Activated T-cell treated with anti-CD3 and anti-CD28 coated beads for 4 hours (primary cell): Measurements from ENCODE around the gene LHFPL6.
A peak's percentile ranks its signal among the peaks of the same experiment; 100 is the strongest.

Experiments
- DNase-seq: peaks from one replicate; pipeline ENCODE4 v3.0.0-alpha.2; 2020

LHFPL6 gene

DNA sequence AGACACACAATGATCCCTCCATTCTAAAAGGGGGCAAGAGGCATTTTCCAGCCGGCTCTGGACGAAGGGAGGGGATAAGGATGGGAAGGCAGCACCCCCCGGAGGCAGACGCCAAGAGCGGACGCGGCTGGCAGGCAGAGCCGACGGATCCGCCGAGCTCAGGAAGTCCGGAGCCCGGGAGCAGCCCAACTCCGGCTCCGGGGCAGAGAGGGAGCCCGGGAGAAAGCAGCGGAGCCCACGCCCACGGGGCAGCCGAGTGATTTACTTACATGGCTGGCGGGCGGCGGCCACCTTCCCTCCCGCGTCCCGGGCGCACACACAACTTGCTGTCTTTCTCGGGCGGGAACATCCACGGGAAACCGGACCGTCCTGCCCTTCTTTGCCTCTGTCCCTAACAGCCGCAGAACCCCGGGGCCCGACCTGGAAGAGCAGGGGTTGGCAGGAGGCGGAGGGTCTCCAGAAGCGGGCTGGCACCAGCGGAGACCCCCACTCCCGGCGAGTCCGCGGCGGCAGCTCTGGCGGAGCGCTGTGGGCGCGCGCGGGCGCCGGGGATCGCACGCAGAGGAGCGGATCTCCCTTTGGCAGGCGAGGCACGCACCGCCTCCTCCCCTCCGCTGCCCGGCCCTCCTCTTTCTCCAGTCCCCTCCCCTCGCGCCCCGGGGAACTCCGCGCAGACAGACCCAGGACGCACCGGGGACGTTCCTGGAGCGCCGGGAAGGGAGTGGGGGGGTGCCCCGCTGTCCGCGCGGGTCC, at the start of gene LHFPL6:
TSS of gene LHFPL6 (minus strand) at position 580 of the 753 bp plus-strand sequence.
- peak; percentile 24 for DNase-seq

DNA sequence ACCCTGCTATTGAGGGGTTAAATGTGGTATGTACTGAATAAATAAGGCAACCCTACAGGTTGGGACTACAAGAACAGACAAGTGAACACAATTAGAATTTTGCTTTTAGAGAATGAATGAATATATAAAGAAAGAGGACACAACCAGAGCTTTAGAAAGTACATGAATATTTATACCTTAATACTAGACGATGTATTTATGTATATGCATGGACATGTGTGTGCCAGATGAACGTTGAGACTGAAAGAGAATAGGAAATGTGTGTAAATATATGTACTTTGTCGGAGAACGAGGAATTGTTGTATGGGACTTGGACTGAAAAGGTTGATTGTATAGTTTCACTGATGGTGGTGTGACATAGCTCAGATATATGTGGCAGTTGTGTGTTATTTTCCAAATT, 43.1 kb upstream of the LHFPL6 start:
- no peak for DNase-seq

DNA sequence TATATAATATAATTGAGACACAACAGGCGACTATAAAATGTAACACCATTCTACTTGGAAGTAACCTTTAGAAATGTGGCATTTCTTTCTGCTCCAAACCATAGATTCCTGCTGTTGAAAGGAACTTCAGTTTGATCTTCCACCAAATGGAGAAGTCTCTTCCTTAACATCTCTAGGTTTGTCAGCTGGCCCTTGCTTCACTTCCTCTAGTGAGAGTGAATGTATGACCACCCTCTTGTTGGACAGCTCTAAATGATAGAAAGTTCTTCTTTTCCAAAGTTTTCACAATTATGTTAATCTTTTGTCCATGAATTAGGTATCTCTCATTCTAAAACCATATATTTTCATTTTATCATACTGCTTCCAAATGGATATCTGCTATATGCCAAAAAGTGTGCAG, 38.7 kb upstream of the LHFPL6 start:
- no peak for DNase-seq

DNA sequence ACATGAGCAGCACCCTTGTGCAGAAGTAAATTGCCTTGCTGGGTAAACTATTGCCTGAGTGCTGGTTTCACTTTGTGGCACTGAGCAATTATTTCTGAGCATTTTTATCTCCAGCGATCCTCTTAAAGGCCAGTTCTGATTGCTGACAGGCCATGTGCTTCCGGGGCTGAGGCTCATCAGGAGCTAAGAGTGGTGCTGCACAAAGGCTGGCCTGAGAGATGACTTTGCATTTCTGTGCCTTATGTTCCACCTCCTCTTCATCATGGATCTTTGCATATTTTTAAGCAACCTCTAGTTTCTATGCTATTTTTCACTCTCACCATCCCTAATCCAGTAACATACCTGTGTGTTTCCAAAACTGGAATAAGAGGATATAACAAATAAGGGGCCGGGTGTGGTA, 34.9 kb upstream of the LHFPL6 start:
- DNase-seq: no peak

DNA sequence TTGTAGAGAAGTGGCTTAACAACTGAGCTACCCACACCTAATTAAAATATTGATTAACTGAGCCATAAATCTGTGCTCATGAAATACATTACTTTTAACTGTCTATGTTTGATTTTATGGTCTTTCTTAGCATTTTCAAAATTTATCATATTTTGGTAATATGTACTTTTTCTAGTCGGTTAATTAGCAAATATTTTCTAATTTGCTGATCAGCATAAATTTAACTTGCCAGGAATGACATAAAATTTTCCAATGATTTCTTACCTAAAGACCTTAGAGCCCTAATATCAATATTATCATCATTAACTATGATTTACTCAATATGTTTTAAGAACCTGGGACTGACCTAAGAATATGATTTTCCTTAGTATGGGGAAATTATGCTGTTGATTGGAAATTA, 32.6 kb upstream of the LHFPL6 start:
- no peak for DNase-seq

DNA sequence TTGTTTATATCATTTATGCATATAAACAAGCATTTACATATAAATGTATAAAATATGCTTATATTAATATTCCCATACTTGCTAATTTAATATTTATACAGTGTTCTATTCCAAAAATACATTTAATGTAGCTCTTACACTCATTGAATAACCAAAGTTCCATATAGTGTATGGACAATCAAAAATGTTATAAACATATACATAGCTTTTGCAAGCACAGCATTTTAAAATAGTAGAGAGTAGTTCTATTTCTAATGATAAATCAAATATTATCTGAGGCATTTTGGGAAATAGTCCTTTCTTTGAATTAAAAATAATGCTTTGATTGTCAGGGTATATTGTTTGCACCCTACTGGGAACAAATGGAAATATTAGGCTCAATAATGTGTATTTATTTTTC, 30.0 kb upstream of the LHFPL6 start:
- no peak for DNase-seq

DNA sequence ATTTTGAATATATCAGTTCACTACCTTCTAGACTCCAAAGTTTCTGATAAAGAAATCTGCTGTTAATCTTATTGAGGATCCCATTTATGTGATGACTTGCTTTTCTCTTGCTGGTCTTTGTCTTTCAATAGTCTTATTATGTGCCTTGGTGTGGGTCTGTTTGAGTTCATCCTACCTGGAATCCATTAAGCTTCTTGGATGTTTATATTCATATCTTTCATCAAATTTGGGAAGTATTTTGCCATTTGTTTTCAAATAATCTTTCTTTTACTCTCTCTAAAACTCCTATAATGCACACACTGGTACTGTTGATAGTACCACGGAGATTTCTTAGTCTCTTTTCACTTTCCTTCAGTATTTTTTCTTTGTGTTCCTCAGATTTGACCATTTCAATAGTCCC, 28.3 kb upstream of the LHFPL6 start:
- no peak for DNase-seq

DNA sequence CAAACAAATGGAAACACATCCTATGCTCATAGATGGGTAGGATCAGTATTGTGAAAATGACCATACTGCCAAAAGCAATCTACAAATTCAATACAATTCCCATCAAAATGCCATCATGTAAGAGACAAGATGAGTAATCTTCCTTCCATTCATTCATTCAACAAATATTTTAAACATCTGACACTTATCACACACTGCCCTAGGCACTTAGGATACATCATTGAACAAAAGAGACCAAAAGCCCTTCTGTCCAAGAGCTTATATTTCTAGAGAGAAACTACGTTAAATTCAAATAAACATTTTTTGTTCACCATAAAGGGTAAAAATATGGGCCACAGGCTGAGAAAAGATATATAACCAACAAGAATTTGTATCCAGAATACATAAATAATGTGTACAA, 20.5 kb upstream of the LHFPL6 start:
- no peak for DNase-seq

DNA sequence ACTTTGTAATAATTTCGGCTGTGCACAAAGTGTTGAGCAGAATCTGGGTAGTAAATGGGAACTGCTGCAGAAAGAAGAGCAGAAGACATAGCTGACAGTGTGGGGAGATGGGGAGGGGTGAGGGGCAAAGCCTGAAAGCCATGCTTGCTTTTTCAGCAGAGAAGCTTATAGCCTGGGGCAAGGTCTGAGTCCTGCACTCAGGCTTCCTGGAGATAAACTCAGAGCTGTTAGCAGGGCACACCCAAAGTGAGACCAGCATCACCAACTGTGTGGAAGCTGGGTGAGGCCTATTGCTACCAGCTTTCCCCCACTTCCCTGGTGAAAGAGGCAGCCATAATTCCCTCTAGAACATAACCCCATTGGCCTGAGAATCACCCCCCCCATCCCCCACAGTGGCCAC, 15.6 kb upstream of the LHFPL6 start:
- no peak for DNase-seq

DNA sequence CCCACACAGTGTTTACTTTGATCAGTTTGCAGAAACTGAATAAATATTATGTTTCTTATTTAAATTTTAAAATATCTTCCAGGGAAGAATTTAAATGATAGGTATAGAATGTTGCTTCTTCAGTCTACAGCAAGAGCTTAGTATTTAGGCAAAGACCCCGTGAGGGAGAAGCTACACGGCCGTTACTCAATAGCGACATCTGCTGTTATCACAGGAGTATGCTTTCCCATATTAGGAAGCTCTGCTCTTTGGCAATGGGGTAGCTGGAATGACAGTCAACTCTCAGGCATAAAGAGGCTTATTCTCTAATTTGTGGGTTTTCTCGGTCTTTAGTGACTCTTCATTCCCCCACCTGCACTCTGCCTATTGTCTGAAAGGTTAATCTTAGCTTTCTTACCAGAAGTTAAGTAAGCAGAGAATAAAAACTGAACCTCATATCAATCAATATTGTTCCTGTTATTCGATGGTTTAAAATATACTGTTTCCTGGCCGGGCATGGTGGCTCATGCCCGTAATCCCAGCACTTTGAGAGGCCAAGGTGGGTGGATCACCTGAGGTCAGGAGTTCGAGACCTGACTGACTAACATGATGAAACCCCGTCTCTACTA, 13.2 kb upstream of the LHFPL6 start:
- peak; percentile 26 for DNase-seq

DNA sequence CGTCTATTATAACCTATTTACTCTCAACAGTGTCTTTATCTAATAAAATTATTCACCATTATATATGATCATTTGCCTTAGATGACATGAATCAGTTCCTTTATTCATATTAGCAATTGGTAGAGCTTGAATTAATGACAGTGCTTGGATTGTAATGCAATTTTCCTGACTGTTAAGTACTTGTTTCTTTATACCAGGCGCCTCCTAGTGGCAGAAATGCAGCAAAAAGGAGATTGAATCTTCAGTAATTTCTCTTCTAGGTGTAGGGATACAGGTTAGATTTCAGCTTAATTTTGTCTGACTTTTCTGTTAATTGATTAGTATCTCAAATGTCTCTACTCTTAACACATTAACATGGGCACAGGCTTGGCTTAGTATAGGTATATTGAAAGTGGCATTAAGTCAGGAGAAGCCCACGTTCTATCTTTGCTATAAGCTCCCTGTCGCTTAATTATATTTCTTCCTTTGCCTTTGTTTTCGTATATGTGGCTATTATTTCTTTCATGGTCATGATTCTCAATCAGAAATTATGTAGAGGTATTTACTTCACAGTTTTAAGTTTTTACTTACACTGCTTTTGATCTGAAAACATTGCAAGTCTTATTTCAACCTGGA, 9.1 kb upstream of the LHFPL6 start:
- DNase-seq: peak; percentile 55

DNA sequence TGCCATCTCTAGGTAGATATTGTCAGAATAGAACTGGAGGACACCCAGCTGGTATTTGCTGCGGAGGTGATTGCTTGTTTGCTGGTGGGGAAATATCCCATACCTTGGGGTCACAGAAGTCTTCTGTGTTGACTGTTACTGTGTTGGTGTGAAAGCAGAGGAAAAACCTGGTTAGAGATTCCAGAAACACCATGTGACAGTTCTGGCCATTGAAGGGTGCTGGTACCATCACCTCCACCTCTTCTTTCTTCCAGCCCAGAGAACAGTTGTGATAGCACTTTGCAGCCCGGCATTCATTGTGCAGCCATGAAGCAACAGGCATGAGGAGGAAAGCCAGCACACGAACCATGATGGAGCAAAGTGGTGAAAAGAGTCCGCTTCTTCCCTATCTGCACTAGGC, 4.9 kb upstream of the LHFPL6 start:
- DNase-seq: no peak

DNA sequence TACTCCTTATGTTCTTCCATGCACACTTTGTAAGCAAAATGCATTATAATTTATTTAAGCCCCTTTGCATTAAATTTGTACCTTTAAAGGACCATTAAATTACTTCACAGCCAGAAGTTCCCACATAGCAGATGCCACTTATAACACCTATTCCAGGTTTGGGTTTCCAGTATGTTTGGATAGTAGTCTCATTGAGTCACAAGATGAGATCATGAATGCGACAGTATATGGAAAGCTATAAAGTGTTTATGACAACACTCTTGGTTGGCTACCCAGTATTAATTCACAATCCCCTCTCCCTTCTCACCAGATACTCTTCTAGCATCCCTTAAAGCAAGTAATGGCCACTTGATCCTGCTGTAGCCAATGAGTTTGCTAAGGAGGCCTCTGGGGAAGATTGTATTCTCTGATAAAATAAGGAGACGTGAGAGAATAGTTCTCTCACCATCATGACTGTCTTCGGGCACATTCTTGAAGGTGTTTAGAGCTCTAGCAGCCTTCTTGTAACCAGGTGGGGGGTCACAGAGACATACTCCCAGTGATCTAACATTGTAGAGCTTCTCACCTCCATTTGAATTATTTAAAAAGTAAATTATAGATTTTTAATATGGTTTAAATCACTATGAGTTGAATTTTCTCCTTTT, 2.8 kb upstream of the LHFPL6 start:
- no peak for DNase-seq

DNA sequence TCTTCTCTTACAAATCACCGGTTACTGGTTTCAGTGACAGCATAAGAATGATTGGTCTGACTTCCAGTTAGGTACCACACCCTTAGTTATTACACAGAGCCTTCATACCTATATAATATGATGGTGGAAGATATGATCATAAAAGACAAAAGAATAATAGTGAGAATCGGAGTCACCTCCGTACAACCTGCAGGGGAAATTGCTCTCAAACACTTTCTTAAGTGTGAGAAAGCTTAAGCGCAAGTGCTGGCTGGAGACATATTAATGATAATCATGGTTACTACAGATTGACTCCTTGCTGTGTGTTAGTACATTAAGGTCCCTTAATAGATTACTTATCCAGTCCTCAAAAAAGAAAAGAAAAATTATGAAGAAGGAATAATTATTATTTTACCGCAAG, 1.8 kb upstream of the LHFPL6 start:
- no peak for DNase-seq

DNA sequence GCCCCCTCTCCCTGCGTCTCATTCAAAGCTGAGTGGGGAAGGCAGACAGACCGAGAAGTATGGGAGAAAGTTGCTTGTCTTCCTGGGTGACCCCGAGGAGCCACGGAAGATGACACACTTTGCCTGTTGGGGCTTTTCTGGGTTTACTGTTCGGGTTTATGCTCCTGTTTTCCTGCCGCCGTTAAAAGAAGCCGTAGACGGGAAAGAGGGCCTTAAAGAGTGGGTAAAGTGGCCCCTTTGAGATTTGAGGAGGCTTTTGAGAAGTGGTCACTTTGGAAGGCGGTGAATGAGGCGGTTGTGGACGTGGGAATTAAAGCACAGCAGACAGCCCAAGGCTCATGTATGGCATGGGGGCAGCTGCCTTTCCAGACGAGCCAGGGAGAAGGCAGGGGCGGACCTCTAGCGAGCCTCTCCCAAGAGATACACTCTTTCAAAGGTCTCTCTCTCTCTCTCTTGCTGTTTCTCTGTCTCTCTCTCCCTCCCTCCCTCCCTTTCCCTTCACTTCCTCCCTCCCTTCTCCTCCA, 493 bp upstream of the LHFPL6 start:
- no peak for DNase-seq

DNA sequence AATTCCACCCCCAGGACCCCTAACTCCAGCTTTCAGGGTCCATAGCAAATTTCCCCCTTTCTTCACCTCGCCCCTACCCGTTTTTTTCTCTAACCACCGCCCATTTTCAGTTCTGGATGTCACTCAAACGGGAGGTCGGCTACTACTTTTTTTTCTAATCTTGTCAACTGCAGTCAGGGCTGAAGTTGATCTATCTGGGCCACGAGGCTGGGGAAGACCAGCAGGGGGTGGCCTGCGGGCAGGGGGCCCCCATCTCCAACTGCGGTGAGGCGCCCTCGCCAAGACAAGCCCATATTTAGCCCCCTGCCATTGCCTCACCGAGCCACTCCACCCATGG, 748 bp downstream of the LHFPL6 start:
- DNase-seq: no peak

DNA sequence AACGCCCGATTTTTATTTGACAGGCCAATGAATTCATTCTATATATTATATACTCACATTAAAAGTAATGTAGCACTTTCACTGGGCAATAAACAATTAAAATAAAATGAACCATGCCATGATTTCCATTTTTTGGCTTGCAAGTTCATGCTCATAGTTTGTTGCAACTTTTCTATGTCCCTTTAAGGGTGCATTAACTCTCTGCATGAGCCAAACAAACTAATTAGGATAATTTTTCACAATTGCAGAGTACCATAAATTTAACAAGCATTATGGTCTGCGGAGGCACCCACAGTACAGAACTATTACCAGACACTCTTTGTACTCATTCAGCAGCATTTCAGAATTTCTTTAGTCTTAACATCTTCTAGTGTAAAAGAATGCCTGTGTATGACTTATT, 1.4 kb downstream of the LHFPL6 start:
- DNase-seq: no peak

DNA sequence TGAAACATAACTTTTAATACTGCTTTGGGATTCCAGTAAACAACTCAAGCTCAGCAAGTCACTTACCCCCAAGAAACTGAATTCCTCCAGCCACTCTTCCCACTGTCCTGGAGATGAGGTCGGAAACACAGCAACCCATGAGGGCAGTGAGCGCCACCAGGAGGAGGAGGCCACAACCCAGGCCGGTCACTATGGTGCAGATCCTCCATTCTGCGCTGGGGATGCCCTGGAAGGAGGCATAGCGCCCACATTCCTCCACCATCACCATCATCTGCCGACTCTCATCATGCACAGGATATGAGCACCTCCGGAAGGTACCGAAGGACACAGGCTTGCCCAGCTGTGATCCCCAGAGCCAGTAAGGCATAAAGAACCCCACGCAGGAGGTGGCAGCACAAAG, 2.2 kb downstream of the LHFPL6 start:
- DNase-seq: no peak

DNA sequence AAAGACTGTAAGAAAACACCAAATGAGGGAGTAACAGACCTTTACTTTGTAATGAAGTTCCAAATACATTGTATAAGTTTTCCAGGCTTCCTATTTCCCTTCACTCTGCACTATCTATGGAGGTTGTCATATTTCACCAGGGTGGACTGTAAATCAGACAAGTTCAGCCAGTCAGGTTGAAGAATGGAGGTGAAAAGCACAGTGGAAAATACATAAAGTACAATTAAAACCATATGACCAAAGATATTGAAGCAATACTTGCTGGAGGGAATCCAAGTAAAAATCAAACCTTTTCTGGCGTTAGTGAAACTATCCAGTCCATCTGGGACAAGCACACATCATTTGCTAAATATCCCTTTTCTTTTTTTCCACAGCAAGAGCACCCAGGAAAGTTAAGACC, 3.2 kb downstream of the LHFPL6 start:
- no peak for DNase-seq

DNA sequence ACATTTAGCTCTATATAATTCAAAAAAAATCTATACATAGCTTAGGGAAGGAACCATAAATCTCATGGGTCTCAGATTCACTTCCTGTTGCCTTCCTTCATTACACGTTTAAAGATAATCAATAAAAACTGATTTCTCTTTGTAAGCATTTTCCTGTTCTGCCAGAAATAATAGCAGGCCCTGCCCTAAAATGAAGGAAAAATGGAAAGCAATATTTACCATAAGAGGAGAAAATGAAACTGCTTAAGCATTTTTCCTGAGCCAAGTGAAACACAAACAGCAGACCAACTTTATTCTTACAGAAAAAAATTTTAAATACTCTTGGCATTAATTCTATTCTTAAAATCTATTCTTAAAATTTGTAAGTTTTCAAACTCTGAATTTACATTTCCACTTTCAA, 4.0 kb downstream of the LHFPL6 start:
- DNase-seq: no peak

DNA sequence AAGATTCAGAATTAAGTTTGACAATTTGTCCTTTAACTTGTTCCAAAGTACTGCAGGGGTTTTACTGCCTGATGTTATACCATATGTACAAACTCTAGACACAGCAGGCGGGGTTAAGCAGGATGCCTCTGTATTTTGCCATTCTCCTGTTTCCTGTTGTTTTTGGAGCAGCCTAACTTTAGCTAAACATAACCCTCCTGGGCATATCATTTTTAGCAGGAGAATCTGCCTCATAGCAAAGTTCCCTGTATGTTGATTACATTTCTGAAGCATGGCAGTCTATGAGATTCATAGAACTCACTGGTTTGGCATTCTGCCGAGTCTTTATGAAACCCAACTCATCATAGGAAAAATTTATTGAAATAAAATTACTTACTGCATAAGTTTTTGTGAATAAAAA, 5.2 kb downstream of the LHFPL6 start:
- no peak for DNase-seq

DNA sequence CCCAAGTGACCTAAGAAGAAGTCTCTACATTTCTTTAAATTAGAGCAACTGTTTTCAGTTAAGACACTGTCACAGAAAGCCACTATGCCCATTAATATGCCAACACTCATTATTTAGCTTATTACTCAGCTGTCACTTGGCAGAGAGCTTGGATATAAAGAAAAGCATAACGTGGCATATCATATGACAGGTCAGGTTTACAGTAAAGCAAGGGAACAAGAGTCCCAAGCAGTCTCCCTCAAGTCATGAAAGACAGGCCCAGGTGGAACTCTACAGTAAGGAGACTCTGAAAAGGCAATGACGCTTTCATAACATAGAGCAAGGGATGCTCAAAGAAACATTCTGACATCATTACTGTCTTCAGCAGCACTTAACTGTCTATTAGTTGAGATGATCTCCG, 6.3 kb downstream of the LHFPL6 start:
- DNase-seq: no peak

DNA sequence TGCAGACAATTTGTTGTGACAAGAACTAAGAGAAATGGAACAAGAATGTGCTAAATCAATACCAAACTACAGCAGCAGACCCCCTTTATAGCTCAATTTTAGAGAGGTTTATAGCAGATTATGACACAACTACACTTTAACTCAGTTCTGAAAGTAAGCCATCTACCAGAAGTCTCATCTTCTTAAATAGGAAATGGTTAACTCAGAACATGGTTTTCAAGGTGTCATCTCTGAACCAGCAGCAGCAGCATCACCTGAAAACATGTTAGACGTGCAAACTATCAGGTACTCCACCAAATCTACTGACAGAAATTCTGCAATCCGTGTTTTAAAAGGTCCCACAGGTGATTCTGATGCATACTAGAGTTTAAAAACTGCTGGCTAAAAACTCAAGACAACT, 6.8 kb downstream of the LHFPL6 start:
- DNase-seq: no peak

DNA sequence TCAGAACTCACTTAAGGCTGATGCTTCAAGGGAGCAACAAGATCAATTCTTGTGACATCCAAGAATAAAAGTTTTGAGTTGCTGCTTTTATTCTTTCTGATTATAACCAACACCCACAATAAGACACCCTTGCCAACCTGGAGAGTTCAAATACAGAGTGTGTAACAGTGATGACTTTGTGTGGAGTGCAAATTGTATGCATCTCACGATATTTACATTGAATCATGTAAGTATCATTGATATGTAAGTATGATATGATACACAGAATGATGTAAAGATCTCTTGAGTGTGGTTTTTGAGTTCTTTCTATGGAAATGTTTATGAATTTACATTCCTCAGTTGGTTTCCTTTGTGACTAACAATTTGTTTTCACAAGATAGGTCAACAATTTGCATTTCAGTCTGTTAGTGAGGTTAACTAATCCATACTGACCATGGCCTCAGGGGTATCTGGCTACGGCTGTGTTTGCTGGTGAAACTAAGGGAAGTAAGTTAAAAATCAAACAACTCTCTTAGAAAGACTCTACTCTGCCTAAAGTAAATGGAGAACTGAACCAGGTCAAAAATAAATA, 12.4 kb downstream of the LHFPL6 start:
- no peak for DNase-seq
